ENCODE results near the gene DYNC1I2. TPM values are rescaled to one million over a fixed set of nuclear protein-coding genes. Genes with fewer than 3 reads are reported as not detected.

Gene DYNC1I2
- total RNA-seq, 1 donor from 2014 or later, result 49.4 TPM

- peaks cover 30% of the 10 kb centered on the region for H3K36me3 Mint-ChIP-seq (ENCODE audit: low read depth)
- H3K9me3 Mint-ChIP-seq, result no peaks in the 10 kb centered on the region
- intact Hi-C loops (cut with micrococcal nuclease), result loop anchor here (2.0 to 10.0 kb wide), 3 partner anchors 42 to 198 kb away; partner anchors contain the start of gene SLC25A12
- no peak overlapping the region for H3K27ac Mint-ChIP-seq
- DNase-seq (ENCODE audit: low spot score), result no peak
- H3K4me1 Mint-ChIP-seq (ENCODE audit: low read depth), result peaks cover 16% of the 10 kb centered on the region
- no peak overlapping the region for H3K4me3 Mint-ChIP-seq
- no peaks in the 10 kb centered on the region for H3K27me3 Mint-ChIP-seq (ENCODE audit: insufficient read depth)
Measured at GRCh38 chr2:171792886-171793580, 105.8 kb downstream of the DYNC1I2 start.

- H3K9me3 Mint-ChIP-seq, result no peaks in the 10 kb centered on the region
- no peaks in the 10 kb centered on the region for H3K27me3 Mint-ChIP-seq (ENCODE audit: insufficient read depth)
- peaks cover 25% of the 10 kb centered on the region for H3K4me1 Mint-ChIP-seq (ENCODE audit: low read depth)
- peaks cover 30% of the 10 kb centered on the region for H3K36me3 Mint-ChIP-seq (ENCODE audit: low read depth)
- intact Hi-C loops (cut with micrococcal nuclease), result loop anchor here (2.0 to 10.0 kb wide), 3 partner anchors 43 to 199 kb away; partner anchors contain the start of gene SLC25A12
- DNase-seq (ENCODE audit: low spot score), result no peak
- no peak overlapping the region for H3K4me3 Mint-ChIP-seq
- no peak overlapping the region for H3K27ac Mint-ChIP-seq
Measured at GRCh38 chr2:171793691-171794678, 106.7 kb downstream of the DYNC1I2 start.

GRCh38 chr2:171794918-171795317 lies 107.6 kb downstream of the DYNC1I2 start:
- H3K36me3 Mint-ChIP-seq (ENCODE audit: low read depth), result peaks cover 35% of the 10 kb centered on the region
- no peak overlapping the region for H3K27ac Mint-ChIP-seq
- intact Hi-C loops (cut with micrococcal nuclease), result loop anchor here (5.0 to 10.0 kb wide), 2 partner anchors 97 to 200 kb away; partner anchors contain the start of gene SLC25A12

More at GRCh38 chr2:171794918-171795317, 107.6 kb downstream of the DYNC1I2 start:
- H3K27me3 Mint-ChIP-seq (ENCODE audit: insufficient read depth), result no peaks in the 10 kb centered on the region
- H3K9me3 Mint-ChIP-seq, result no peaks in the 10 kb centered on the region
- H3K4me3 Mint-ChIP-seq, result no peak overlapping the region
- DNase-seq (ENCODE audit: low spot score), result no peak
- peaks cover 25% of the 10 kb centered on the region for H3K4me1 Mint-ChIP-seq (ENCODE audit: low read depth)

Other genes with a start within 250 kb of the DYNC1I2 start
- gene CYBRD1, start 165.0 kb upstream of the DYNC1I2 start, total RNA-seq, result 4.1 and 4.2 TPM in 2 replicates
- gene SLC25A12, start 206.8 kb downstream of the DYNC1I2 start, total RNA-seq, result 34.6 and 35.0 TPM in 2 replicates
- gene HAT1, start 235.0 kb downstream of the DYNC1I2 start, total RNA-seq, result 68.2 and 73.1 TPM in 2 replicates